T-cell (primary cell): Measurements from ENCODE around the gene PAIP1. TPM values are rescaled to one million over a fixed set of nuclear protein-coding genes. Genes with fewer than 3 reads are reported as not detected.

ENCODE experiments used
- total RNA-seq, 35 experiments: library from RNA in 6 of 35; stranded (reverse) in 6 of 35; fragments of 120-200 nt in 1 of 35; gene quantifications; one replicate each; pipeline versions ENCODE4 v1.2.1 to v1.2.4 and lab custom pipeline; 2013 to 2026

Gene PAIP1
- total RNA-seq, 5 donors from 2014 or later (not counting 1 experiment from before 2014, with no cell fraction given) = 28.8 to 44.9 (median 35.0) TPM

Other genes starting within 250 kb of the PAIP1 start
- gene HMGCS1, start 243.7 kb downstream of the PAIP1 start, total RNA-seq = 10 to 100 TPM; 29.2 to 49.1 (median 36.2) TPM
- gene CCL28, start 144.7 kb downstream of the PAIP1 start, total RNA-seq = 10 to 100 TPM; 13.3 to 18.1 (median 15.8) TPM
- 10 to 100 TPM; 10.1 to 19.4 (median 15.9) TPM for gene TMEM267, start 73.2 kb downstream of the PAIP1 start, total RNA-seq
- gene C5orf34, start 41.9 kb downstream of the PAIP1 start, total RNA-seq = 1 to 10 TPM; 1.0 to 4.2 (median 2.8) TPM
- 10 to 100 TPM; 49.3 to 56.3 (median 52.6) TPM for gene NNT, start 46.1 kb upstream of the PAIP1 start, total RNA-seq